ENCODE measurements around the gene LRRC8B. TPM values are rescaled to one million over a fixed set of nuclear protein-coding genes. Genes with fewer than 3 reads are reported as not detected.

LRRC8B gene
- polyA plus RNA-seq, 2 donors: 1.9 to 3.0 TPM

Other genes starting within 250 kb of the LRRC8B start
- 100 to 1,000 TPM; 344 to 442 TPM for gene GBP6, start 160.8 kb upstream of the LRRC8B start, polyA plus RNA-seq
- gene LRRC8C, start 108.3 kb downstream of the LRRC8B start, polyA plus RNA-seq: under 1 TPM; 0.69 to 0.80 TPM